ENCODE measurements around the gene SMIM44. TPM values are rescaled to one million over a fixed set of nuclear protein-coding genes. Genes with fewer than 3 reads are reported as not detected.
"Not testable (repeated sequence)": the region's sequence is repeated elsewhere in the genome, so short reads cannot be mapped to it uniquely, and the experiment has no call there.

SMIM44 gene
- total RNA-seq, 2 donors from 2014 or later = 6.0 to 6.1 TPM

DNA sequence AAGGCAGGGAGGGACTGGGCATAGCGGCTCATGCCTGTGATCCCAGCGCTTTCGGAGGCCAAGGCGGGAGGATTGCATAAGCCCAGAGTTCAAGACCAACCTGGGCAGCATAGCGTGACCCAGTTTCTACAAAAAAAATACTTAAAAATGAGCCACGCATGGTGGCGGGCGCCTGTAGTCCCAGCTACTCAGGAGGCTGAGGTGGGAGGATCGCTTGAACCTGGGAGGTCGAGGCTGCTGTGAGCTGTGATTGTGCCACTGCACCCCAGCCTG is 30.4 kb downstream of the SMIM44 start:
- ATAC-seq; intact Hi-C loops (cut with DNase I, micrococcal nuclease); DNase-seq: not testable (repeated sequence)

DNA sequence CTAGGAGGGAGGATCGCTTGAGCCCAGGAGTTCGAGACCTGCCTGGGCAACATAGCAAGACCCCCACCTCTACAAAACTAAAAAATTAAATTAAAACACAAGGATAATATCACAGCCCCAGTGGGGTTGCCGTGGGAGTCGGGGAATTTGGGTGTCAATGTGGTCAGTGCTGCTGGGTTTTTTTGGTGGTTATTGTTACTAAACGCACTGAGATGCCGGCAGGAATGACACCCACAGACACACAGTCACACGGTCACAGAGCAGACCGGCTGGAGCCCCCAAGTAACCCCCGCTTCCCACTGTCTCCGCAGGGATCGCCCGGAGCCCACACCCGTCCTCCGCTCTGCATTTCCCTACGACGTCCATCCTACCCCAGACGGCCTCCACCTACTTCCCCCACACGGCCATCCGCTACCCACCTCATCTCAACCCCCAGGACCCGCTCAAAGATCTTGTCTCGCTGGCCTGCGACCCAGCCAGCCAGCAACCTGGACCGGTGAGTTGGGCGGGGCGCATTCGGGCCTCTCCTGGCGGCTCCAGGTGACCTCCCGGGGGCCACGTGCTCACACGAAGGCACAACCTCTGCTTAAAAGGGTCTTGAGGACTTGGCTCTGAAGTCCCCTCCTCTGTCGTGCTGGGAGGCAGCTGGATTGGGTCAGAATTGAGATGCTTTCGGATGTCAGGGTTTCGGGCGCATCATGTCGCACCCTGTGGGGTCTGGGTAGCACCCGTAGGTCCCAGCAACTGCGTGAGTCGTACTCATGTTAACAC is 30.9 kb downstream of the SMIM44 start:
- no peak for DNase-seq
- intact Hi-C loops (cut with DNase I, micrococcal nuclease) = no loop called here
- no peak for ATAC-seq

DNA sequence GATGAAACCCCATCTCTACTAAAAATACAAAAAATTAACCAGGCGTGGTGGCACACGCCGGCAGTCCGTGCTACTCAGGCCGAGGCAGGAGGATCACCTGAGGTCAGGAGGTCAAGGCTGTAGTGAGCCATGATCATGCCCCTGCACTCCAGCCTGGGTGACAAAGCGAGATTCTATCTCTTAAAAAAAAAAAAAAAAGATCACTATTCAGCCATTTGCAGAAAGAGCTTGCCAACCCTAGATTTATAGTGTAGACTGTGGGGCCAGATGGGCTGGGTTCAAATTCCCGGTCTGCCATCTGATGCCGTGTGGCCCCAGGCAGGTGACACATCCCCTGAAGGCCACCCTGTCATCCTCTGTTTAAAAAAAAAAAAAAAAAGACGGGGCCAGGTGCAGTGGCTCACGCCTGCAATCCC is 31.8 kb downstream of the SMIM44 start:
- ATAC-seq (no peak), DNase-seq (no peak)
- intact Hi-C loops (cut with DNase I, micrococcal nuclease) = no loop called here

DNA sequence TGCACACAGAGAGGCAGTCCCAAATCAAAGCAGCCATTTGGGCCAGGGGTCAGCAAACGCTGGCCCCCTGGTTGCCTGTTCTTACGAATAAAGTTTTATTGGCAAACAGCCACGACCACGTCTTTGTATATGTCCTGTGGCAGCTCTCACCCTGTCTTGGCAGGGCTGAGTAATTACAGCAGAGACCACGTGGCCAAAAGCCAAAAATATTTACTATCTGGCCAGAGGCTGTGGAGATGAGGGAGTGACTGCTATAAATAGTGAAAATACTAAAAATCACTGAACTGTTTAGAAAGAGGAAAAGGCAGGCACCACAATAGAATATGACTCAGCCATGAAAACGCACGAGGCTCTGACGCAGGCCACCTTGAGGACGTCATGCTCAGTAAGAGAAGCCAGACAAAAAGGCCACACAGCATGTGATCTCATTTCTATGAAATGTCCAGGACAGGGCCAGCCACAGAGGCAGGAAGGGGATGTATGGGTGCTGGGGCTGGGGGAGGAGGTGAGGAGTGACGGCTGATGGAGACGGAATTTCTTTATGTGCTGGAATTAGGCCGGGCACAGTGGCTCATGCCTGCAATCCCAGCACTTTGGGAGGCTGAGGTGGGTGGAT is 32.3 kb downstream of the SMIM44 start:
- ATAC-seq = peak; percentile 44
- peak in 1 of 2 donors; percentile 75 for DNase-seq
- intact Hi-C loops (cut with DNase I, micrococcal nuclease) = no loop called here

DNA sequence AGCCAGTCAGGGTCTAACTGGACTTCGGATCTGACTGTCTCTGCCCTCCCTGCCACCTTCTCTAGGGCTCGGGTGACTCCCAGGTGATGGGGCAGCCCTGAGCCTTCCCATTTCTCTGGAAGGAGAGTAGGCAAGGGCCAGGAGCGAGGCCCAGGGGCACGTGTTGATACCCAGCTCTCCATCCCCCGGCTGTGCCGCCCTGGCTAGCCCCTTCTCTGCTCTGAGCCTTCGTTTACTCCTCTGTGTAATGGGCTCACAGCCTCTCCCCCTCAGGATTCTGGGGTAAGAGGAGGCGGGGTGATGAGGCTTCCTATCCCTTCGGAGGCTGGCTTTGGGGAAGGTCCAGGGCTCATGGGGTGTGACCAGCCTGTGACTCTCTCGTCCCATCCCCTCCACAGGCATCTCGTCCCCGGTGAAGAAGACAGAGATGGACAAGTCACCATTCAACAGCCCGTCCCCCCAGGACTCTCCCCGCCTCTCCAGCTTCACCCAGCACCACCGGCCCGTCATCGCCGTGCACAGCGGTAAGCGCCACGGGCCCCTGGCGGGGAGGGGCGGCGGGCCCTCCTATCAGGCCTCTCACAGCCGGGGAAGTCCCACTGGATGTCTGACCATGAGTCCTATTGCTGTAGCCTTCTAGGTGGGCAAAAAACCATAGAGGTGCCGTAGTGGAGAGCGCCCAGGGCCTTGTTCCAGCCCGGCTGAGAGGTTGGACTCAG is 34.5 kb downstream of the SMIM44 start:
- ATAC-seq (no peak), DNase-seq (no peak)
- intact Hi-C loops (cut with DNase I, micrococcal nuclease) = loop anchor here in 1 of 2 donors (10.0 kb wide), 1 partner anchor 124 kb away; no protein-coding TSS in a partner anchor

DNA sequence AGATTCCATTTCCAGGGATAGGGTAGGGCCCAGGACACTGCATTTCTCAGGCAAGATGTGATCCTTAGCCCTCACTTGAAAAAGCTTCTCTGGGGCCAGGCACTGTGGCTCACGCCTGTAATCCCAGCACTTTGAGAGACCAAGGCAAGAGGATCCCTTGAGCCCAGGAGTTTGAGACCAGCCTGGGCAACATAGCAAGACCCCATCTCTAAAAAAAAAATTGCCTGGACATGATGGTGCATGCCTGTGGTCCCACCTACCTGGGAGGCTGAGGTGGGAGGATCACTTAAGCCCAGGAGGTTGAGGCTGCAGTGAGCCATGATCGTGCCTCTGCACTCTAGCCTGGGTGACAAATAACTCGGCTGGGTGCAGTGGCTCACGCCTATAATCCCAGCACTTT is 36.6 kb downstream of the SMIM44 start:
- ATAC-seq = not testable (repeated sequence)

DNA sequence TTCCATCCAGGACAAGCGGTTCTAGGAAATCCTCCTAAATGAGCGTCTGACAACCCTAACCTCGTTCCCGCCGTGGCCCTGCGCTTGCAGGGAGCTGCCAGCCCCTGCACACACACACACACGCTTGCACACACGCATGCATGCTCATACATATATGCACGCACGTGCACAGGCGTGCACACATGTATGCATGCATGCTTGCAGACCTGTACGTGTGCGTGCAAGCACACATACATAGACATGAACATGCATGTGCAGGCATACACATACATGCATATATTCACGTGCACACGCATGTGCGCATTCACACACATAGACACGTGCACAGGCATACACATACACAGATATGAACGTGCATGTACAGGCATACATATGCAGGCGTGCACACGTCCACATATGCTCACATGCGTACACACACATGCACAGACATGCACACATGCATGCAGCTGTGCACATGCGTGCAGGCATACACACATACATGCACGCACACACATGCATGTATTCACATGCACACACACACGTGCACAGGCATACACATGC is 38.5 kb downstream of the SMIM44 start:
- ATAC-seq (no peak), DNase-seq (no peak)
- intact Hi-C loops (cut with DNase I, micrococcal nuclease) = loop anchor here in 1 of 2 donors (10.0 kb wide), 1 partner anchor 120 kb away; no protein-coding TSS in a partner anchor

More for the DNA sequence above, 36.6 kb downstream of the SMIM44 start:
- intact Hi-C loops (cut with DNase I, micrococcal nuclease) = loop anchor here in 1 of 2 donors (10.0 kb wide), 1 partner anchor 122 kb away; no protein-coding TSS in a partner anchor
- DNase-seq = not testable (repeated sequence)

DNA sequence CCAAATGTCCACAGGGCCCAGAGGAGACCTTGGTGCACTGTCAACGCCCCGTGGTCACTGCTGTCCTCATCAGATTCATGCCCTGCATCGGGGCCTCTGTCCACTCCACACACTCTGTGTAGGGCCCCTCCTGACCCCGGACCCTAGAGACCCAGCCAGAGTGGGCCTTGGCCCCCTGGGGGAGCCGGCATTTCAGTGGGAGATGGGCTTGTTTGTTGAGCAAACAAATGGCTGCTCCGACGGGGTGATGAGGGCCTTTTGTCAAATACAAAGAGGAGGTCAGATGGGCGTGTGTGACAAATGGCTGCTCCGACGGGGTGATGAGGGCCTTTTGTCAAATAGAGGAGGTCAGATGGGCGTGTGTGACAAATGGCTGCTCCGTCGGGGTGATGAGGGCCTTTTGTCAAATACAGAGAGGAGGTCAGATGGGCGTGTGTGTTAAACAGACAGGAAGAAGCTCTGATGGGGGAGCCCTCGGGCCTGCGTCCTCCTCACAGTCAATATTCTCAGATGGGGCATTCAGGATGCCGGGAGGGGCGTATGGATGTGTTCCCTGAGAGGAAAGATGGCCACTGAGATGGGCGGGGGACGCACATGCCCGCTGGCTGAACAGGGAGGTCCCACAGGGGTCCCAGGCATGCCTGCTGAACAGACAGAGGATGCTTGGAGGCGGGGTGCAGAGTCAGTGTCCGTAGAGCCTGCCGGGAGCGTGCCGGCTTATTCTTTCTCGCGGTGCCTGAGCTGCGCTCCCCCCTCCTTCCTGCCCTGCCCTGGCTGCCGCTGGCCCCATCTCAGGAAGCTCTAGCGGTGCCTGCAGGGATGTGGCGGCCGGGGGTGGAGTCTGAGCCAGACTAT is 39.2 kb downstream of the SMIM44 start:
- intact Hi-C loops (cut with DNase I, micrococcal nuclease) = loop anchor here in 1 of 2 donors (10.0 kb wide), 1 partner anchor 119 kb away; no protein-coding TSS in a partner anchor
- DNase-seq (no peak), ATAC-seq (no peak)

DNA sequence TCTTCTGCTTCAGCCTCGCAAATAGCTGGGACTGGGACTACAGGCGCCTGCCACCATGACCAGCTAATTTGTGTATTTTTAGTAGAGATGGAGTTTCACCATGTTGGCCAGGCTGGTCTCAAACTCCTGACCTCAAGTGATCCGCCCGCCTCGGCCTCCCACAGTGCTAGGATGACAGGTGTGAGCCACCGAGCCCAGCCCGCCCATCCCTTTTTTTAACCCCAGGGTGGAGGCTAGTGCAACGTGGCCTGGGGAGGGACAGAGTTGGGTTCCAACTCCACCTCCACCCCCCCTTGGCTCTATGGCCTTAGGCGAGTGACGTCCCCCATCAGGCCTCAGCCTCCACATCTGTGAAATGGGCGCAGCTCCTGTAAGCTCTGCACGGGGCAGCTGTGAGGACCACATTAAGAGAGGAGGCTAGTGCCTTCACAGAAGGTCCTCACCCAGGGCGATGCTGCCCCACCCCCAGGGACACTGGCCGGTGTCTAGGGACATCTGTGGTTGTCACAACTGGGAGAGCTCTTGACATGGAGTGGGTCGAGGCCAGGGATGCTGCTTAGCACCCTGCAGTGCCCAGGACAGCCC is 40.7 kb downstream of the SMIM44 start:
- intact Hi-C loops (cut with DNase I, micrococcal nuclease) = loop anchor here in 1 of 2 donors (10.0 kb wide), 1 partner anchor 118 kb away; no protein-coding TSS in a partner anchor
- no peak for DNase-seq
- ATAC-seq = no peak

DNA sequence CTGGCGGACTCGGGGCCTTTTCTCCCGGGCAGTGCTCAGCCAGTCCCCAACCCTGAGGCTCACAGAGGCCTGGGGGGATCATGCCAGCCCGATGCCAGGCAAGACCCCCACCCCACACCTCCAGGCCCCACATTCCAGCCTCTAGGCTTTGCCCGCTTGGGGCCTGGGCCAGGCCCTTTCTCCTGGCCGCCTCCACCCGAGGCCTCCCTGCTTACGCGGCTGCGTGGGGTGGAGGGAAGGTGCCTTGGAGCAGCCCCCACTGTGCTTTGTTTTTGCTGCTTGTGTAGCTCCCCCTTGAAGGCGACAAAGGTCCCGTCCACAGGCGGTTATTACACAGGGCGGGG is 41.3 kb downstream of the SMIM44 start:
- DNase-seq (no peak), ATAC-seq (no peak)
- intact Hi-C loops (cut with DNase I, micrococcal nuclease) = loop anchor here in 1 of 2 donors (10.0 kb wide), 1 partner anchor 117 kb away; no protein-coding TSS in a partner anchor

DNA sequence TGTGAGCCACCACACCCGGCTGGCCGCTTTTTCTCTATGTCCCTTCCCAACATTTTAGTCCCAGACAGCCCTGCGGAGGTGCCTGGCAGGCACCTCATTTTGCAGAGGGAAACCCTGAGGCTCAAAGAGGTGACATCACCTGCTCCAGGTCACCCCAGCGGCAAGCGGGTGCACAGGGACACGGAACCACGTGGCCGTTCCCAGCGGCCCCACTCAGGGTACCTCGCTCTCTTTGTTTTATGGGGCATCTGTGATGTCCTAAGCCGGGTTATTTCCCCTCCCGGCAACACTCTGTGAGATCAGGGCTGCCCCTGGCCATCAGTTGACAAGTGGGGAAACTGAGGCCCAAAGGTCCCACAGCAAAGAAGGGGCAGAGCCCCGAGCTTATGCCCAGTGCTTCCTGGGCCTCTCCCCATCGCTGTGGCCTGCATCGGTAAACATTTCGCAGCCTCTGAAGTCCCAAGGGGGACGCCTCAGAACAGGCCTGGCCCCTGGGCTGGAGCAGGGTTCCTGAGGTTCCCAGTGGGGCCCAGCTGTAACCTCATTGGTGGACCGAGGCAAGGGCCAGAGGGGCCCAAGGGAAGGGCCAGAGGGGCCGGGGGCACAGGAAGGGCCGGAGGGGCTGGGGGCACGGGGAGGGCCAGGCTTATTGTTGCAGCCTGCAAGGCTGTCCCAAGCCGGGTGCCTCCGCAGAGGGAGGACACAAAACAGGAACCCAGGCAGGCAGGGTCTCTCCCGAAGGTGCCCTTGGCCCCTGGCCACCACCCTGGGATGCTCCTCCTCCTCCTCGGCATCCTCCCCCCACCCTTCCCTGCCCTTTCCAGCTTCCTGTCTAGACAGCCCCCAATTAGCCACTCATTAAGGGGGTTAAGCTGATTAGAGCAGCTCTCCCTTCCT is 41.9 kb downstream of the SMIM44 start:
- ATAC-seq (no peak), DNase-seq (no peak)
- intact Hi-C loops (cut with DNase I, micrococcal nuclease) = loop anchor here in 1 of 2 donors (10.0 kb wide), 1 partner anchor 117 kb away; no protein-coding TSS in a partner anchor

GRCh38 chr19:3440082-3440481 is 43.2 kb downstream of the SMIM44 start:
- peak in 1 of 2 donors; percentile 72 for DNase-seq
- intact Hi-C loops (cut with DNase I, micrococcal nuclease) = loop anchor here in 1 of 2 donors (10.0 kb wide), 1 partner anchor 115 kb away; no protein-coding TSS in a partner anchor

DNA sequence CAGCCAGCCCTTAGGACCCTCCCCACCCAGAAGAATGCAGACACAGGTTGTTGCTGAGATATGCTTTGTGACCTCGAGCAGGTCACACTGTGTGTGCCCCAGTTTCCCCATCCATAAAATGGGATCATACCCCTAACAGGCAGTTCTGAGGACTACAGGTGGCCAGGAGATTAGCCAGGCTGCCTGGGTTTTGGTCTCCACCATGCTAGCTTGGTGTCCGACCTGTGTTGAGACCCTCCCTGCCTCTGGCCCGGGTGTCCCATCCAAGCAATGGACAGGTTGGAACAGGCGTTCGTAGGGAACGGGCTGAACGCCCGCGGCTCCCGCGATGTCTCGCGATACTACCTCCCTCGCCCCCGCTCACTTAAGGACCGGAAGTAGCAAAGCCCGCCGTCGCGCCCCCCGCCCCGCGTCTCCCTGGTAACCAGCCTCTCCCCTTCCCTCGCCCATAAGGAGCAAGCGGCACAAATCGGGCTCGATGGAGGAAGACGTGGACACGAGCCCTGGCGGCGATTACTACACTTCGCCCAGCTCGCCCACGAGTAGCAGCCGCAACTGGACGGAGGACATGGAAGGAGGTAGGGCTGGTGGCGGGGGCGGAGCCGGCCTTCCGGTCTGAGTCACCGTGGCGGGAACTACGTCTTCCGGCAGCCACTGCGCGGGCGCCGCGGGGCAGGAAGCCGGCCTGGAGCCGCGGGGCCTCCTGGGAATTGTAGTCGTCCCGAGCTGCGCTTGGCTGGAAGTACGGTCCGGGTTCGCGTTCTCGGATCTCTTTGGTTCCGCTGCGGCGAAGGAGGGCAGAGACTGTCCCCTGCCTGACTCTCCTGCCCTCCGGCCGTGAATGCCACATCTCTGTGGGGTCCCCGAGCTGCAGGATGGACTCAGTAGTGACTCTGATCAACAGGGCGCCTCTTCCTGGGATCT is 48.3 kb downstream of the SMIM44 start:
- DNase-seq (peak; percentile 95 to 98), ATAC-seq (peak; percentile 99)
- intact Hi-C loops (cut with DNase I, micrococcal nuclease) = no loop called here

More at GRCh38 chr19:3440082-3440481, 43.2 kb downstream of the SMIM44 start:
- peak; percentile 64 for ATAC-seq

- DNase-seq = no peak
- no peak for ATAC-seq
- intact Hi-C loops (cut with DNase I, micrococcal nuclease) = no loop called here
Measured at GRCh38 chr19:3433805-3434540, 49.3 kb downstream of the SMIM44 start.

DNA sequence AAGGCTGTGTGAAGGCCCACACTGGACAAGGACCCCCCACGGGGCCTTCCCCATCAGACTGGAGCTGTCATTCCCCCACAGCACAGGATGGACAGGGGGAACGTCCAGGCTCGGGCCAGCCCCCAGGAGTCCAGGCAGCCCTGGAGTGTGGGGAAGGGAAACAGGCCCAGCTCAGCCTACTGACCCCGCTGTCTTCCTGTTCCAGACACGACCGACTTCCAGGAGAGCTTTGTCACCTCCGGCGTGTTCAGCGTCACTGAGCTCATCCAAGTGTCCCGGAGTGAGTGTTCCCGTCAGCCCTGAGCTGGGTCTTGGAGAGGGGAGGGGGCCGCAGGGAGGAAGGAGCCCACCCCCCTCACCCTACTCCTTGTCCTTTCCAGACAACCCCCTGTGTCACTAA is 49.9 kb downstream of the SMIM44 start:
- ATAC-seq (no peak), DNase-seq (no peak)
- intact Hi-C loops (cut with DNase I, micrococcal nuclease) = no loop called here
